OCI-LY3 (cell line): ENCODE measurements around the gene LAMA3.

Experiments used
- H2AFZ ChIP-seq: fragments of 200-600, 300-600 bp; shearing (Covaris generic); 2 replicates; pipeline ENCODE4 v1.6.0; 2014; ENCODE audit warnings: antibody characterized with exemption, low read depth, low read length
- H3K27ac ChIP-seq: fragments of 200-600, 300-600 bp; sonication (generic); 2 replicates; pipeline ENCODE4 v1.5.1; 2014; ENCODE audit warnings: mild to moderate bottlenecking, low read length, moderate library complexity, mixed read lengths
- H3K27me3 ChIP-seq: fragments of 200-600, 300-600 bp; sonication (generic); 2 replicates; pipeline ENCODE4 v1.6.1; 2014; ENCODE audit warnings: low read depth, low read length, mixed read lengths
- H3K36me3 ChIP-seq: fragments of 200-600, 300-600 bp; sonication (generic); replicated peaks from 2 replicates; pipeline ENCODE3; 2014; ENCODE audit warnings: low read depth, low read length, mixed read lengths
- H3K4me1 ChIP-seq: fragments of 300-600, 200-600 bp; sonication (generic); 2 replicates; pipeline ENCODE4 v1.6.1; 2014; ENCODE audit warnings: low read length, mixed read lengths
- H3K4me2 ChIP-seq: fragments of 200-600, 300-600 bp; sonication (generic); 2 replicates; pipeline ENCODE4 v1.6.1; 2014; ENCODE audit warnings: low read length, mixed read lengths
- H3K4me3 ChIP-seq: fragments of 300-600, 200-600 bp; sonication (generic); 2 replicates; pipeline ENCODE4 v1.5.1; 2014; ENCODE audit warnings: antibody characterized with exemption, mild to moderate bottlenecking, low read length, moderate library complexity
- H3K79me2 ChIP-seq: fragments of 300-600, 200-600 bp; shearing (Covaris generic); 2 replicates; pipeline ENCODE4 v1.6.1; 2014; ENCODE audit warnings: mild to moderate bottlenecking, low read length, mixed read lengths
- H3K9ac ChIP-seq: fragments of 300-600, 200-600 bp; shearing (Covaris generic); 2 replicates; pipeline ENCODE4 v1.6.0; 2014; ENCODE audit warnings: mild to moderate bottlenecking, low read length, moderate library complexity
- H3K9me3 ChIP-seq: fragments of 200-600, 300-600 bp; shearing (Covaris generic); 2 replicates; pipeline ENCODE4 v1.6.1; 2014; ENCODE audit warnings: low read length, mixed read lengths; ENCODE audit not compliant: insufficient read depth
- H4K20me1 ChIP-seq: fragments of 200-600, 300-600 bp; sonication (generic); 2 replicates; pipeline ENCODE4 v1.6.1; 2016; ENCODE audit warnings: low read length, mixed read lengths; ENCODE audit not compliant: insufficient read depth
- CTCF ChIP-seq: fragments of 200-600, 300-600 bp; sonication (generic); IDR thresholded peaks from 2 replicates; pipeline ENCODE4 v1.5.1; 2014; ENCODE audit warnings: antibody characterized with exemption, low read length, low read depth
- EZH2phosphoT487 ChIP-seq: fragments of 200-600 bp; shearing (Covaris generic); IDR thresholded peaks from 2 replicates; pipeline ENCODE4 v1.6.1; 2018; ENCODE audit warnings: antibody characterized with exemption, mixed run types, low read depth

Gene LAMA3

GRCh38 chr18:23890589-23890988 is 201.3 kb downstream of the LAMA3 start:
- Histone ChIP-seq H3K4me3 (no peak overlapping the region), H3K9me3 (no peaks in the 10 kb centered on the region), H2AFZ (no peak overlapping the region), H3K4me2 (no peak overlapping the region), H3K79me2 (no peaks in the 10 kb centered on the region), H4K20me1 (no peaks in the 10 kb centered on the region), H3K36me3 (no peaks in the 10 kb centered on the region), H3K4me1 (no peaks in the 10 kb centered on the region), H3K9ac (no peak overlapping the region), H3K27ac (no peak overlapping the region), H3K27me3 (0 out of 2 replicates have a peak, but pooled peaks cover 5% of the 10 kb centered on the region)
- no peak for TF ChIP-seq CTCF
- no peak for TF ChIP-seq EZH2phosphoT487

GRCh38 chr18:23893653-23894052 is 204.4 kb downstream of the LAMA3 start:
- no peaks in the 10 kb centered on the region for H4K20me1 ChIP-seq
- H3K79me2 ChIP-seq = no peaks in the 10 kb centered on the region
- H2AFZ ChIP-seq = no peak overlapping the region
- no peaks in the 10 kb centered on the region for H3K36me3 ChIP-seq
- no peak overlapping the region for H3K4me3 ChIP-seq
- H3K9me3 ChIP-seq = no peaks in the 10 kb centered on the region
- no peaks in the 10 kb centered on the region for H3K4me1 ChIP-seq
- H3K27me3 ChIP-seq = peaks cover 11% of the 10 kb centered on the region
- TF ChIP-seq CTCF = no peak
- TF ChIP-seq EZH2phosphoT487 = no peak
- H3K9ac ChIP-seq = no peak overlapping the region
- no peak overlapping the region for H3K4me2 ChIP-seq
- H3K27ac ChIP-seq = no peak overlapping the region

- H3K27ac ChIP-seq = no peak overlapping the region
Measured at GRCh38 chr18:23894661-23895175, 205.5 kb downstream of the LAMA3 start.

GRCh38 chr18:23897291-23897690 is 208.0 kb downstream of the LAMA3 start:
- H4K20me1 ChIP-seq = no peaks in the 10 kb centered on the region
- H3K27ac ChIP-seq = no peak overlapping the region
- H3K4me1 ChIP-seq = no peaks in the 10 kb centered on the region
- no peak overlapping the region for H2AFZ ChIP-seq
- no peak overlapping the region for H3K4me2 ChIP-seq
- H3K4me3 ChIP-seq = no peak overlapping the region
- H3K79me2 ChIP-seq = no peaks in the 10 kb centered on the region
- H3K36me3 ChIP-seq = no peaks in the 10 kb centered on the region
- no peak for TF ChIP-seq CTCF
- H3K27me3 ChIP-seq = peaks cover 14% of the 10 kb centered on the region
- no peaks in the 10 kb centered on the region for H3K9me3 ChIP-seq
- H3K9ac ChIP-seq = no peak overlapping the region

More at GRCh38 chr18:23894661-23895175, 205.5 kb downstream of the LAMA3 start:
- no peaks in the 10 kb centered on the region for H3K9me3 ChIP-seq
- no peak overlapping the region for H3K9ac ChIP-seq
- H3K4me2 ChIP-seq = no peak overlapping the region
- H4K20me1 ChIP-seq = no peaks in the 10 kb centered on the region
- no peaks in the 10 kb centered on the region for H3K79me2 ChIP-seq
- TF ChIP-seq CTCF (no peak), EZH2phosphoT487 (no peak)
- peaks cover 11% of the 10 kb centered on the region for H3K27me3 ChIP-seq
- no peaks in the 10 kb centered on the region for H3K36me3 ChIP-seq
- H3K4me1 ChIP-seq = no peaks in the 10 kb centered on the region
- no peak overlapping the region for H2AFZ ChIP-seq
- H3K4me3 ChIP-seq = no peak overlapping the region
